NCI-H2081 (cell line): ENCODE data around the gene PRR22.

Source experiments
- DNase-seq, 2 experiments: peaks; one replicate each; lab custom pipeline; 2025; lab: John Stamatoyannopoulos, UW

PRR22 gene

DNA sequence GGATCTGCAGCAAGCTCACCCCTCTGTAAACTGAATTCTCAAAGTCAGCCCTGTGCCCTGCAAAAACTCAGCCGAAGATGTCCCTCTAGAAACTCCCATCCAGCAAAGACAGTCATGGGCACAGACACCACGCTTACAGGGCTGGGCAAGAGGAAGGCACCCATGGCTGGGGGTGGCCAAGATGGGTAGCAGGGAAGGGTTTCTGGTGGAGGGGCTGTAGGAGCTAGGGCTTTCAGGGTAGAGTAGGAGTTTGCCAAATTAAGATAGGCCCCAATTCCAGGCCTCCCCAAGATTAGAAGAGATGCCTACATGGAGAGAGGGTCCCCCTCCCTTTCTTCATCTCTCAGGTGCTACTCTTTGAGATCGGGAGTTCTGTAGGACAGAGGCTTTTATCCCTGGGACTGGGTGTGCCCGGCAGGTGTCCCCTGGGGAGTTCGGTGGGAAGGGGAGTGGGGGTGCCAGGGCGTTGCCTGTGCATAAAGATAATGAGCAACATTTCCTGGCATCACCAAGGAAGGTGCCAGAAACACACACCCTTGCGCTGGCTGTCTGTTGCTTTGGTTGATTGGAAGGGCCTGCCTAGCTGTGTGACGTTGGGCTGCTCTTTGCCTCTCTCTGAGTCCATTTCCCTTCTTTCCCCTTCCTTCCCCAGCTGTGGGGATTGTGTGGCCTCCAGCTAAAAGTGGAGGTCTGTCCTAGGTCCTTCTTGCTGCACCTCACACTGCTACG, 29.7 kb upstream of the PRR22 start:
- no peak for DNase-seq

DNA sequence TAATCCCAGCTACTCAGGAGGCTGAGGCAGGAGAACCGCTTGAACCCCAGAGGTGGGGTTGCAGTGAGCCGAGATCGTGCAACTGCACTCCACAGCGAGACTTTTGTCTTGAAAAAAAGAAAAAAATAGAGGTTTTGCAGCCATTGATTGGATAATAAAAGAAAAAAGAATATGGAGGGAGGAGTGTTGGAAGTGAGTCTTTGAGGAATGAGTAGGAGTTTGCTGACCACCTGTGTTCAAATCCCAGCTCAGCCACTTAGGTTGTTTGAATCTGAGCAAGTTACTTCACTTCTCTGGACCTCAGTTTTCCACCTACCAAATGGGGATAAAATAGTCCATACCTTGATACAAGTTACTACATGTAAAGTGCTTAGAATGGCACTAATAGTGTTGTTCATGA, 26.6 kb upstream of the PRR22 start:
- DNase-seq, result no peak

DNA sequence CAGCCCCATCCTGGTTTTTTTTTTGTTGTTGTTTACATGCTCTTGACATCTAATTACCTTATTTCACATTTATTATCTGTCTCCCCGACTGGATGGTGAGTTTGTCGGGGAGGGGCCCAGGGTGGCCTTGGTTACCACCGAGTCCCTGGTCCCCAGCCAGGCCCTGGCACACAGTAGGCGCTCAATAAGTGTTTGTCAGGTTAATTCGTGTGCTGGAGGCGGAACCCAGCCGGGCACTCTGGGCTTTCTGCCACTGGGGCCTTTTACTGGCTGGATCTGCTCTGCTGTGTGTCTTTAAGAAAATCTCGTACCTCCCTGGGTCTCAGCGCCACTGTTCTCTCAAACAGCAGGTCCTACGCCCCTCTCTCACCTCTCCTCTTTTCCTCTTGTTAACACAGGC, 24.9 kb upstream of the PRR22 start:
- no peak for DNase-seq

DNA sequence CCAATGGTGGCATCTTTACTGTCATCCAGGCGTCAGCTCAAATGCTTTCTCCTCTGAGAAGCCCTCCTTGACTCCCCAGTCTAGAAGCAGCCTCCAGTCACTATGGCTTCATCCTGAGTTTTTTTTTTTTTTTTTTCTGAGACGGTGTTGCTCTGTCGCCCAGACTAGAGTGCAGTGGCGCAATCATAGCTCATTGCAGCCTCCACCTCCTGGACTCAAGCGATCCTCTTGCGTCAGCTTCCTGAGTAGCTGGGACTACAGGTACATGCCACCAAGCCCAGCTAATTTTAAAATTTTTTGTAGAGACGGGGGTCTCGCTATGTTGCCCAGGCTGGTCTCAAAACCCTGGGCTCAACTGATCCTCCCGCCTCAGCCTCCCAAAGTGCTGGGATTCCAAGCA, 24.5 kb upstream of the PRR22 start:
- no peak for DNase-seq

DNA sequence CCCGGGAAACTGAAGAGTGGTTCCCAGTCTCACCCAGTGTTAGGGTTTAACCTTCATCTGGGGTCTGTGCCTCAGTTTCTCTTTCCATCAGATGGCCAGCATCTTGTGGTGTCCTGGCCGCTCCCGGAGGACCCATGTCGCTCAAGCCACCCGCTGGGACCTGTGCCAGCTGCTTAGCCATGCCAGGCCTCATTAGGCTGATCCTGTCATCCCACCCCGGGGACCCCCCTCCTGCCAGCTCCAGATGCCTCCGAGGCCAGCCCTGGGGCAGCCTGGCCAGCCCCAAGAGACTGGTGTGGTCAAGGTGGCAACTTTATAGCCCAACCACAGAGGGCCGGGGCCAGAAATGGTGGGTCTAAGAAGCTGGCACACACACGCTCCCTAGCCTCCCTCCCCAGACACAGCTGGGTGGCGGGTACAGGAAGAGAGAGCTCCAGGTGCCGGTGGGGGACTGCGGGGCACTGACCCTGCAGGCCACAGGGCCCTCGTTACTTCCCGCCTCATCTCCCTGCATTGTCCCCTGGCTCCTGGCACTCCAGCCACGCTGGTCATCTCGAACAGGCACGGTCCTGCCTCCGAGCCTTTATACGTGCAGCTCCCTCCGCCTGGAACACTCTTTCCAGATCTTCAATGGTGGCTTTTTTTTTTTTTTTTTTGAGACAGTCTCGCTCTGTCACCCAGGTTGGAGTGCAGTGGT, 23.7 kb upstream of the PRR22 start:
- no peak for DNase-seq

DNA sequence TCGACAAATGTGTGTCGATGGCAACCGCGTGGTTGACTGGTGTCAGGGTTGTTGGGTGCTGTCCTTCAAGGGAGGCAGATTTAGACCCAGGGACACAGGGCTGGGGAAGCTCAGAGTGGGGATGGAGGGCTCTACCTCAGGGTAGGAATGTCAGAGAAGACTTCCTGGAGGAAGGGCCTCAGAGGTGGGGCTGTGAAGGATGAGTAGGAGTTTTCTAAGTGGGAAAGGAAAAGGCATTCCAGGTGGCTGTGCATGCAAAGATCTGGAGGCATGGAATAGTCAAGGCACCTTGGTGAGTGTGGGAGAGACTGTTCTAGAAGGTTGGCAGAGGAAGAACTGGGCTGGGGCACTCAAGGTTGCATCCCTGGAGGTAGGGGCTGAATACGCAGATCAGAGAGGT, 22.4 kb upstream of the PRR22 start:
- DNase-seq, result no peak

DNA sequence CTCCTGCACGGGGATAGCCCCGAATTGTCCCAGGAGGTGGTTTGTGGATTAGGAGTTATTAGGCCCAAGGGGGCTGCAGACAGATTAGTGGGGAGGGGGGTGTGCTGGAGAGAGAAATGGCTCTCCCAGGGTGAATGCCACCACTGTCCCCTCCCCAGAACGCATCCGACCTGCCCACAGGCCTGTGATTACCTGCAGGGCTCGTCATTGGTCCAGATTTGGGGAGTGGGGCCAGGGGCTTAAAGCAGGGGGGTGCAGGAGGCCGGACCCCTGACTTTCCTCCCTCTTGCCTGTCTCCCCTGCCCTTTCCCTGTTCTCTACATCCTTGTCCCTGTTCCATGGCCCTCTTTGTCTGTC, 21.6 kb upstream of the PRR22 start:
- DNase-seq, result no peak

DNA sequence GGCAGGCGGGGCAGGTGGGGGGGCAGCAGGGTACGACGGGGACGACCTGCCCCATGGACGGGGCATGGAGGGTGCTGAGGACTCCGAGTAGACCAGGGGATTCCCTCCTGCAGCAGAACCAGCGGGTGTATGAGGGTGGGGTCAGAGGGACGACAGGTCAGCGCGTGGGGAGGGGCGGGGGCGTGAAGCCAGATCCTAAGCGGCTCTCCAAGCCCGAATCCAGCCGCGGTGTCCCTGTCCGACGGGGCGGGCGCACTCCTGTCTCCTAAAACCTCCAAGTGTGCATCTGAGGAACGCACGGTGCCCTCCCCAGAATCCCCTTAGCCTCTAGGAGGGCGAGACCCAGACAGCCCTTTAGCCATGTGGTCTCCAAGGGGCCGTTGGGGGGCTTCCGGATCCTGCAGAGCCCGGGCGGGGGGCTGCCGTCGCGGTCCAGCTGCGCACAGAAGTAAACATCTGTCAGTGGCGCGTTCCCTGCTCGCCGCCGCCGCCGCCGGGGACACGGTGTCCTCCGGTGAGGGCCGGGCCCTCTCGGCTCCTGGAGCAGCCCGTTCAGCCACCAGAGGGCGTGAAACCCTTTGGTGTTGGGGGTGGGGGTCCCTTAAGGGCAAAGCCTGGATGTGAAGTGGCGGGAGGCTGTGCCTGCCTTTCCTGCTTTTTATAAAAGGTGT, 21.1 kb upstream of the PRR22 start:
- DNase-seq, result peak; percentile 66 to 76

DNA sequence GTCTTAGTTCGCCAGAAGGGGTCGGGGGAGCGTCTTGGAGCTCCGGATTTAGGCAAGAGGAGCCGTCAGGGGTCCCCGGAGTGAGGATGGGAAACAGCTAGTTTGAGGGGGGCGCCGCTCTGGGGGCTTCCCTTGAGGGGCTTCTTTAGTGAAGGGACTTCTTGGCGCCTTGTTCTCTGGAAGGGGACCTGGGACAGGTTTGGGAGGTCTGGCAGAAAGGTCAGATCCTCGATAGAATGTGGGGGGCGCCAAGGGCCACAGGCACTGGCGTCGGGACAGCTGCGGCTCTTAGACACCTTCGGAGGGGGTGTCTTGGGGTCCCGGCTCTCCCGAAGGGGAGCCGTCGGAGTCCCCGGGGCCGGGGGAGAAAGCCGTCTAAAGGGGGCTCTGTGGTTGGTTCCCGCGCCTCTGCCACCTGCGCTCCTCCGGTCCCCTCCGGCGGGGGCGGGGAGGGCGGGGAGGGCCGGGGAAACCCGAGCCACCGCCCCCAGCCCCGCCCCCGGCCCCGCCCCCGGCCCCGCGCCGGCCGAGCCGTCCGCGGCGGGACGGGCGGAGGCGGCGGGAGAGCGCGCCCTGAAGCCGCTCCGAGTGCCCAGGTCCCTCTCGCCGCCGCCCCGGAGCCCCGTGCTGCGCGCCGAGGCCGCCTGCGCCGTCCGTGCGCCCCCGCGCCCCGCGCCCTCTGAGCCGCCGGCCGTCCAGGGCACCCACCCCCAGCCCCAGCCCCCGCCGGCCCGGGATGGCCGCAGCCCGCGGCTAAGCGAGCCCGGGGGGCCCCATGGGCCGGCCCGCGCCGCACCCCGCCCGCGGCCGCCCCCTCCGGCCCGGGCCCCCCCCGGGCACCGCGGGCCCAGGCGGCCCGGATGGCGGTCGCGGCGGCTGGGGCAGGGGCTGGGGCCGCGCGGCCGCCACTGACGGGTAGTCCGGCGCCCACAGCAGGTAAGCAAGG, 20.2 kb upstream of the PRR22 start, which contains the start of gene NRTN:
NRTN (plus strand) TSS at position 552 of the 946 bp plus-strand sequence. CDS start 19,099 bp downstream, outside the sequence.
- DNase-seq, result peak; percentile 27 to 35

DNA sequence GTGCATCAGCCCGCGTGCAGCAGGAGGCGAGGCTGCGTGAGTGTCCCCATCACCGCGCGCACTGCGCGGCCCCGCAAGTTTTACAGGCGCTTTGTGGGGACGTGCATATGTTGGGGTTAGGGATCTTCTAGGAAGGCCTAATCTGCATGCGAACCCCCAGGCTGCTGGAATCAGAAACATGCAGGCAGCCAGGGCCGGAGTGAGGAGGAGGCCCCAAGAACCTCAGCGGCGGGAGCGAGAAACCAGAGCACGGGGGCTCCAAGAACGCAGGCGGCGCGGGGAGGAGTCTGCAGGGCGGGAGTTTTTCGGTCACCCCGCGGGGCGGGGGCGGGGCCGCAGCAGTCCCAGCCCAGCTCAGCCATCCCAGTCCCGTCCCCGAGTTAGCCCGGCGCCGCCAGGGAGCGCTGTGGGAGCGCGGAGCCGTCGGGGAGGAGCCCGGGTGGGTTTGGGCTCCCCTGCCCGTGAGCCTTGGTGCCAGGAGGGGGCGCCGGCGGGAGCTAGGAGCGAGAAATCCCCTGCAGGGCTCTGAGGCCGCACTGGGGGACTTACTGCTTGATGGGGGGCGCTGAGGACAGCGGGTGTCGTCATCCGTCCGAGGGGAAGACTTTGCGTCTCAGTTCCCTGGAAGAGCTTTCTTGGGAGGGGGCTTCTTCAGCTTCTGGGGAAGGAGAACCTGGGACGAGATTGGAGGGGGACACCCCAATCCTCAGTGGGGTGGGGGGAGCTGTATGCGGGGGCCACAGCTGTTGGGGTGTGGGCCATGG, 19.4 kb upstream of the PRR22 start:
- DNase-seq, result peak; percentile 84 to 92

DNA sequence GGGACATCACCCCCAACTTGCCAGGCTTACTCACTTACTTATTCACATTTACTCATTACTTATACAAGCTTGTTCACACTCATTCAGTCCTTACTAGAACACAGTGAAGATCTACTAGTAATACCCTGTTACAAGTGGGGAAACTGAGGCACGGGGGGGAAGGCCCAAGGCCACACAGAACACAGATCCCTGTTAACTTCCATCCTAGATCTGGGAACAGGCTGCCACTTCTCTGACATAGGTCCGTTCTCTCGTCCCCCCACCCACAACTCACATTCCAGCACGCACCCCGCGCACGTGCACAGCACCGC, 18.9 kb upstream of the PRR22 start:
- no peak for DNase-seq

DNA sequence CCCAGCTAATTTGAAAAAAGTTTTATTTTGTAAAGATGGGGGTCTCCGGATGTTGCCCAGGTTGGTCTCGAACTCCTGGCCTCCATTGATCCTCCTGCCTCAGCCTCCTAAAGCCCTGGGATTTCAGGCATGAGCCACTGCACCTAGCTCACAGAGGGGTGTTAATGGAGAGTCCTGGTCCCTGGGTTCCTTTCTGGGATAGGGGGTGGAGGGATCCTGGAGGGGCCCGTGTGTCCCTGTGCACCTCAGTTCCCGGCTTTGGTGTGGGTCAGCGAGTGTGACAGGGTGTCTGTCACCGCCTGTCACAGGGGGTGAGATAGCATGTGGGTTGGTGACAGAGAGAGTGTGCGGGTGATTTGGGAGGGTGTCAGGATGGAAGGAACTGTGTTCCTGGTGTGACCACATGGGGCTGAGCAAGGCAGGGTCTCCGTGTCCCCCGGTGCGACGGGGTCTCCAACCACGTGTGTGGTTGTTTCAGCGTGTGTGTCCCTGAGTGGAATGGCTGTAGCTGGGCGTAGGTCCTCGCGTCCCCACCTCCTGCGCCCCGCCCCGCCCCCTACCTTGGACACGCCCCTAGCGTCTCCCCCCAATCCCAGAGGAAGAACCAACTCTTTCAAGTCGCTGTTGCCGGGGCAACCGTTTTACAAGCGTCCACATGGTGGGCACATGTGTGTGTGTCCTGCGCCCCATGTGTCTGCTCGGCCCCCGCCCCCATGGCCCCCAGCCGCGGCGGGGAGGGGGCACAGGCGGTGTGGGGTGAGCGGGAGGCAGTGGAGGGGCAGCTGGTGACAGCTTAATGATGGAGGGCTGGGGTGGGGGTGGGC, 17.5 kb upstream of the PRR22 start:
- DNase-seq, result no peak

DNA sequence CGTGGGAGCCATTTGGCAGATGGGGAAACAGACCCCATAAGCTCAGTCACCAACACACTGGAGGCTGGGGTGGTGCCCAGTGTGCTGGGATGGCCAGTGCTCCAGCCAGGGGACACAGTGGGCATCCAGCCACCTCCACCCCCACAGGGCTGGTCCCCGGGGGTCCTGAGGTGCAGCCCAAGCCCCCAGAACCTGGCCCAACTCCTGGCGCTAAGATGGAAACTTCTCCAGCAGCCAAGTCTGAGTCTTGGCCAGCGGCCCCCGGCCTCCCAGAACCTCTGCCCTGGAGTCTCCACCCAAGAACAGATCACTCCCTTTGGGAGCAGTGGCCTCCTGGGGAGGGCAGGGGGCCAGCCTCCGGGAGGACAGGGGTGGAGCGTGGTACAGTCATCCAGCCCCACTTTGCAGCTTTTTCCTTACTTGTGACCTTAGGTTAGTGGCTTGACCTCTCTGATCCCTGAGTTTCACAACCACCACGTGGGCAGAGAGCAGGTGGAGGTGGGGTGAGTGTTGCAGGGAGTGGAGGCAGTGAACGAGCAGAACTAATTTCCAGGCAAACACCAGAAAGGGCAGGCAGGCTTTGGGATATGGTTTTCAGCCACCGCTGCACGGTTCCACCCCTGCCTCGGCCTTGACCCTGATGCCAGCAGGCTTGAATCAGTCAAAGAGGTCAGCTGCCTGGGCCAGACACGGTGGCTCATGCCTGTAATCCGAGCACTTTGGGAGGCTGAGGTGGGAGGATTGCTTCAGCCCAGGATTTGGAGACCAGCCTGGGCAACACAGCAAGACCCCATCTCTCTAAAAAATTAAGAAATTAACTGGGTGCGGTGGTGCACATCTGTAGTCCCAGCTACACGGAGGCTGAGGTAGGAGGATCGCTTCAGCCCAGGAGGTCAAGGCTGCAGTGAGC, 16.1 kb upstream of the PRR22 start:
- no peak for DNase-seq

DNA sequence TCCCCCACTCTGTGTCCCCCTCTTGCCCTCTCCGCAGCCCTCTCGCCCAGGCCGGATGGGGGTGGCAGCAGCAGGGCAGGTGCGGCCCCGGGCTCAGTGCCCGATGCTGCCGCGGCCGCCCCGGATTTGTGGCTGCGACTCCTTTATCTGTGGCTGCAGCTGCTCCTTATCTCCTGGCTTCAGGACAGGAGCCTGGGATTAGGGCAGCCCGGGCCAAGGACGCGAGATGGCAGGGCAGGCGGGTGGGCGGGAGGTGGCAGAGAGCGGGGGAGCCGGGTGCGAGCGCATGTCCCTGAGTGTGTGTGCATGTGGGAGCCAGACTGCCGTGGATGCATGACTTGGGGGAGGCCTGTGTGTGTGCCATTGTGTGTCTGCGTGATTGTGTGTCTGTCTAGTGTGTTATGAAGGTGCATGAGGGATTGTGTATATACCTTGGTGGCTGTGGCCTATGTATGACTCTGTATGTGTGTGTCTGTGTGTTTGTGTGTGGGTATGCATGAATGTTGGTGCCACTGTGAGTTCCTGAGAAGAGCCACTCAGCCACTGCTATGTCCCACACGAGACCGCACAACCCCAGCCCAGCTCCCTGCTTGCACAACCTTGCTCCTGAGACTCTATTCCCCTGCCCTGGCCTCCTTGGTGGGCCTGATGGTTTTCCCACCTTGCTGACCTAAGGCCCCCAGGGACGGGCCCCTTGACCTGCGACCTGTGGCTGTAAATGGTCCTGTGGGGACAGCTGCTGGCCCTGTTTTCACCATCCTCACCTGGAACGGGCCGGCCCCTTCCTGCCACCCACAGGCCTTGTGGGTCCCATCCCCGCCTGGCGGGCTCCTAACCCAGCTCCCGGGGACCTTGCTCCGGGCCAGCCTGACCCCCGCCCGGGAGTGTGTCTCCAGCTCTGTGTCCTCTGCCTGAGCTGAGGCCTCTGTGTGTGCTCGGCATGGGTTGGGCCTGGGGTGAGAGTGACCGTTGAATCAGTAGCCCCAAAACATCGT, 15.0 kb upstream of the PRR22 start:
- DNase-seq, result peak in 1 of 2 experiments; percentile 19

DNA sequence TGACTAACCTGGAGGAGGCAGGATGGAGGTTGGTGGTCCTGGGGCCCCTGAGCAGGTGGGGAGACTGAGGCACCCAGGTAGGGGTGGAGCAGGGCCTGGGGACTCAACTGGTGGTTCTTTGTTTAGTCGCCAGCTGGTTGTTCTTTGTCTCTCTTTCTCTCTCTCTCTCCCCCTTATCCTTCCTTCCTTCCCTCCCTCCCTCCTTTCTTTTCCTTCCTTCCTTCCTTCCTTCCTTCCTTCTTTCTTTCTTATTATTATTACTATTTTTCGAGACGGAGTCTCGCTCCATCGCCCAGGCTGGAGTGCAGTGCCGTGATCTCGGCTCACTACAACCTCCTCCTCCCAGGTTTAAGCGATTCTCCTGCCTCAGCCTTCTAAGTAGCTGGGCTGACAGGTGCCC, 13.7 kb upstream of the PRR22 start:
- DNase-seq, result no peak

DNA sequence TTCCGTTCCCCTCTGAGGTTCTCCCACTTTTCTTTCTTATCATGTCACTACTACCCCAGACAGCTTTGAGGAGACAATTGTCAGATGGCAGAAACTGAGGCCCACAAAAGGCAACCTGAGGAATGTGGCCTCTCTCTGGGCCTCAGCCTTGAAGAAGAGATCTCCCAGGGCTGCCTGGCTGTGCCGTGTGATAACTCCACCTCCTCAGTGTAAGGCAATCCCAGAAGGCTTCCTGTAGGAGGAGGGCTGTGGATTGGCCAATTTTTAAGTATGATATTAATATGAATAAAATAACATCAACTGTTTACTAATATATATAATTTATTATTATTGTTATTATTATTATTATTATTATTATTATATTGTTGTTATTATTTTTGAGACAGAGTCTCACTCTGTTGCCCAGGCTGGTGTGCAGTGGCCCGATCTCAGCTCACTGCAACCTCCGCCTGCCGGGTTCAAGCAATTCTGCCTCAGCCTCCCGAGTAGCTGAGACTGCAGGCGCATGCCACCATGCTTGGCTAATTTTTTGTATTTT, 10.9 kb upstream of the PRR22 start:
- DNase-seq, result no peak

DNA sequence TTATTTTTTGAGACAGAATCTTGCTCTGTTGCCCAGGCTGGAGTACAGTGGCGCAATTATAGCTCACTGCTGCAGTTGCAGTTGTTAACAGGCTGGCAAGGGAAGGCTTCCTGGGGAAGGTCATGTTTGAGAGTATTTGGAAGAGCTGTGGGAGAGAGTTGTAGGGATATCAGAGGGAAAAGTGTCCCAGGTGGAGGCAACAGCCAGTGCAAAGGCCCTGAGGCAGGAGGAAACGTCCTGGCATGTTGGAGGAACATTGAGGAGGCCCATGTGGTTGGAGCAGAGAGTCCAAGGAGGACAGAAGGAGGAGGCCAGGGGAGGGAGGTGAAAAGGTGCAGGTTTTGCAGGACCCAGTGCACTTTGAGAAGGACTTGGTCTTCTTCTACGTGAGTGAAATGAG, 8.6 kb upstream of the PRR22 start:
- DNase-seq, result no peak

DNA sequence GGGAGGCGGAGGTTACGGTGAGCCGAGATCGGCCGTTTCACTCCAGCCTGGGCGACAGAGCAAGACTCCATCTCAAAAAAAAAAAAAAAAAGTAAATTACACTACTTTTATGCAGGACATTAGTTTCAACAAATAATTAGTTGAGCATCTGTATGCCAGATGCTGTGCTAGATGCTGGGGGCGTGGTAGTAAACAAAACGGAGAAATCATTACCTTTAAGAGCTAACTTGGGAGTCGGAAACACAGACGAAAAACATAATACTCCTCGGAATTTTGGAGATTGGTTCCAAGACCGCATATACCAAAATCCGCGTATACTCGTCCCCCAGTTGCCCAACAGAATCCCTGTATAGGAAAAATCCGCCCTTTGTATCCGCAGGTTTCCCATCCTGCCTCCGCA, 7.7 kb upstream of the PRR22 start:
- no peak for DNase-seq
